Hematopoietic multipotent progenitor cell treated with erythropoietin and hydrocortisone succinate and interleukin-3 and kit ligand, for 15 days (in vitro differentiated cells): ENCODE results near the gene ANGPTL7.

Source experiments
- DNase-seq: peaks from one replicate; pipeline ENCODE4 v3.0.0-alpha.2; 2015; ENCODE audit warnings: low spot score

Gene ANGPTL7

GRCh38 chr1:11204396-11205190 lies 15.4 kb downstream of the ANGPTL7 start:
- DNase-seq: no peak

DNA sequence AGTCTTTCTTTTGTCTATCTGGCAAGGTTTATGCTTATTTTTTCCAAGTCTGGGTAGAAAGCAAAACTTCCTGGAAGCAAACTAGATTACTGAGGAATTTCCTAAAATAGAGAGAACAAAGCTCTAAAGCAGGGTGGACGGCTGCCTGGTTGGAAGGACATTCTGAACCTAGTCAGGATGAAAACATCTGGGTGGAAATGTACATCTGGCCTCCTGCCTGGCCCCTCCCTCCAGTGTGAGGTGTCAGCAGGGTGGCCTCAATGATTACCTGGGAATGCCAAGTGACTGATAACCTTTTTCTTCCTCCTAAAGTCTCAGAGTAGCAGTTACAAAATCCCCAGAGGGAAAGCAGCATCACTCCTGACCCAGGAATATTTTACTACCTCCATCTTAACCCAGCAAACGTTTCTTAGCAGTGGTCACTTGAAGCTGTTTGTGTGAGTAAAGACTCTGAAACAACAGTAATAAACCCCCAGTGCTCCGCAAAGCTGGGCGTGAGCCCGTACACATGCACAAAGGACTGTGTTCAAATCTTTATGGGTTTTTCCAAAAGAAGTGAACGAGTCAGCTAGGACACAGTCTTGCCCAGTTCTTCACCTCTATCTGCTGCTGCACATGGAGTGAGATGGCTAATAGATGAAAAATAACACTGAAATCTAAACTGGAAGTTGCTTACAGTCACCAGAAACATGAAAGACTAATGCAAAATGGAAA lies 18.9 kb downstream of the ANGPTL7 start:
- no peak for DNase-seq

DNA sequence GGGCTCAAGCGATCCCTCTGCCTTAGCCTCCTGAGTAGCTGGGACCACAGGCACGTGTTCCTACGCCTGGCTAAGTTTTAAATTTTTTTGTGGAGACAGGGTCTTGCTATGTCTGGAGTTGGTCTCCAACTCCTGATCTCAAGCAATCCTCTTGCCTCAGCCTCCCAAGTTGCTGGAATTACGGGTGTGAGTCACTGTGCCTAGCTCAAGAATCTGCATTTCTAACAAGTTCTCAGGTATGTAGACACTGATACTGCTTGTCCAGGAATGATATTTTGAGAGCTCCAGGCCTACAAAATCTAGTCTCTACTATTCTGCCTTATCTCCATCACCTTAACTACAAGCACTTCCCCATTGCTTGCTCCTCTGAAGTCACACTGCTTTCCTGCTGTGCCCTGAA lies 22.3 kb downstream of the ANGPTL7 start:
- no peak for DNase-seq

DNA sequence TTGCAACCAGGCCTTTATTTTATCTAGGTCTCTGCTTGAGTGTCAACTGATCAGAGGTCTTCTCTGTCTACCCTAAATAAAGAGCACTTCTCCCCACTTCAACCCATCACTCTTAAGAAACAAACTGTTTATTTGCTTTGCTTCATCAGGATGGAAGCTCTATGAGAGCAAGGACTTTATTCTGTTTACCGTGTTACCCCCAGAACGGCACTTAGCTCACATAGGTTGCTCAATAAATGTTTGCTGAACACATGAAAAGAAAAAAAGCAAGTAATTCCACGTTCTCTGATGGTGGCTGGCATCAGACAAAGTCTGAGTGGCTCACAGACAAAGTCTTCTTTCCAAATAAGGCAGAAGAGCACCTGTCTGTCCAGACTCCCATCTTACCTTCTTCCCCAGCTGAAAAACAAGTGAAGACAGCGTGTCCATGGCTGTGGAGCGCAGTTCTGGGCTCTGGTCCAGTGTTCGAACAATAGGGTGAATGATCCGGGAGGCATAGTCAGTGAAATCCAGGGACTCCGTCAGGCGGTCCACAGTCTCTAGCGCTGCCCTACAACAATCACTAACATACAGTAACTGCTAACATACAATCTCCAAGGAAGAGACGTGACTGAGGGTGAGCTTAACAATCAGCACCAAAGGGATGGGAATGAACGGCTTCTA lies 22.9 kb downstream of the ANGPTL7 start:
- DNase-seq: no peak

GRCh38 chr1:11214698-11215380 lies 25.7 kb downstream of the ANGPTL7 start:
- DNase-seq: no peak

GRCh38 chr1:11215381-11216005 lies 26.3 kb downstream of the ANGPTL7 start:
- no peak for DNase-seq

- DNase-seq: no peak
Measured at GRCh38 chr1:11216074-11216473, 26.9 kb downstream of the ANGPTL7 start.

- no peak for DNase-seq
Measured at GRCh38 chr1:11227106-11228077, 38.2 kb downstream of the ANGPTL7 start.

DNA sequence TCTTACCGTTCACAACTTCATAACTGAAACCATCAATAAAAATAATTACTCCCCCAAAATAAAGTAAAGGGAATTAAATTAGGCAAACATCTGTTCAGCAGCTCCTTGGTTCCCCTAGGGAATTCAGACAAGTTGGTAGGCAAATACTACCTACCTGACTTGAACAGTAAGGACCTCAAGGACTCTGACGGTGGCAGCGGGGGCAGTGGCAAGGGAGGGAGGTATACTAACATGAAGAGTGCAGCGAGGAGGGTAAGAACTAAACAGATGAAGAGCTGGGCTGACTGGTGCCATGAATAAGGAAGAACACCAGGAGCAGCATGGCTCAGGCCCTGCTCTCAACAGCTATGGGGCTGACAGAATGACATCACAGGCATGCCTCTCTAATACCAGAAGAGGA lies 40.0 kb downstream of the ANGPTL7 start:
- DNase-seq: no peak

DNA sequence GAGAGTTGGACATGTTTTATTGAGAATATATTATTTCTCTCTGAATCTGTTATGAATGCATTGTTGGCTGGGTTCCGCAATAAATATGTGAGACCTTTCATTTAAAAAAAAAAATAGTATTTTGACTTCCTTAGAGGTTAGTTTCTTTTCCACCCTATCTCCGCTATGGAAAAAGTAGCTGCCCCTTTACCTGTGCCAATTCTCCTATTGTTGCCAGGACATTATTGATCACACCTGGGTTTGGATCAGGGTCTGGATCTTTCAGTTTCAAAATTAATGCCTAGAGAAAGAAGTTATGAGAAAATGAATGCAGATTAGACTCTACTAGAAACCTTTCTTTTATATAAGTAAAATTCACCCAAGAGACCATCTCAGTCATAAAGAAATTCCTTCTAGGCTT lies 44.1 kb downstream of the ANGPTL7 start:
- DNase-seq: no peak

DNA sequence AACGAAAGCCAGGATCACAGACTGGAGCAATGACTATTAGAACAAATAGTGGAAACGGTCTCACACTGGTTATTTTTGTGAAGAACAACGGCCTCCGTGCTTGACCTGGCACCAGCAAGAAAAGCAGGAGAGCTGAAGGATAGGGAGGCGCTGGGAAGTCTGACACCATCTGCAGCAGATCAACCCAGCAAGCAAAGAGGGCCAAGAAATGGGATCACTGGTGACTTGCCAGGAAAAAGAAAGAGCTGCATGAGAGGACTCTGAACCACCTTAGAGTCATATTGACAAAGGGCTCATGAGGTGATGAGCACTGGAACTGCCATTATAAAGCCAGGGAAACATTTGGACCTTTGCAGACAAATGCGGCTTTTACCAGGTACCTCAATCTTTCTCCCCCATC lies 48.2 kb downstream of the ANGPTL7 start:
- DNase-seq: no peak

DNA sequence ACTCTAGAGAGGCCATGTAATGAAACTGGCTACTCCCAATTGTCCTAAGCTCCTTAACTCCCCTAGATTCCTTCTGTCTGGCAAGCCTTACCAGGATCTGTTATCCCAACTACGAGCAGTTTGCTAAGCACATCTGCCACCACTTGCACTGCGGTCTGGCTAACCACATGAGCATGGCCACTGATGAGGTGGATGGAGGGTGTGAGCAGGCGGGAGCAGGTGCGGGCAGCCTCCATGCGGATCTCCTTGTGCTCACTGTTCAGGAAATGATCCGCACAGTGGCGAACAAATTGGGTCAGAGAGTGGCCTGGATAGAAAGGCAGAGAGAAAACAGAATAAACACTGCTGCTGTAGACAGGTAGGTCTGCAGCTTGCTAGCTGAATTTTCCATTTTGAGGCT lies 49.2 kb downstream of the ANGPTL7 start:
- no peak for DNase-seq

GRCh38 chr1:11245248-11245647 lies 56.1 kb downstream of the ANGPTL7 start:
- DNase-seq: no peak
